ENCODE results near the gene C16orf86.

C16orf86 gene

GRCh38 chr16:67663877-67664222 lies 2.8 kb upstream of the C16orf86 start:
- no peak for TF ChIP-seq CTCF (conservative IDR thresholded peaks at IDR 0.05; ENCODE audit: low read depth, low read length)

GRCh38 chr16:67664258-67664657 lies 2.4 kb upstream of the C16orf86 start:
- TF ChIP-seq CTCF (conservative IDR thresholded peaks at IDR 0.05; ENCODE audit: low read depth, low read length) = no peak
- DNase-seq (ENCODE audit: low read depth) = no peak
- no peak overlapping the region for H3K4me3 ChIP-seq (ENCODE audit: low read length)

More at GRCh38 chr16:67663877-67664222, 2.8 kb upstream of the C16orf86 start:
- H3K4me3 ChIP-seq (ENCODE audit: low read length) = no peak overlapping the region
- no peak for DNase-seq (ENCODE audit: low read depth)

GRCh38 chr16:67664871-67665270 lies 1.7 kb upstream of the C16orf86 start:
- no peak overlapping the region for H3K4me3 ChIP-seq (ENCODE audit: low read length)

GRCh38 chr16:67665598-67665997 lies 1.0 kb upstream of the C16orf86 start:
- no peak for TF ChIP-seq CTCF (conservative IDR thresholded peaks at IDR 0.05; ENCODE audit: low read depth, low read length)
- DNase-seq (ENCODE audit: low read depth) = no peak
- peak overlapping the region; percentile 58 for H3K4me3 ChIP-seq (ENCODE audit: low read length)

More at GRCh38 chr16:67664871-67665270, 1.7 kb upstream of the C16orf86 start:
- TF ChIP-seq CTCF (conservative IDR thresholded peaks at IDR 0.05; ENCODE audit: low read depth, low read length) = no peak
- DNase-seq (ENCODE audit: low read depth) = no peak

- no peak for DNase-seq (ENCODE audit: low read depth)
- no peak for TF ChIP-seq CTCF (conservative IDR thresholded peaks at IDR 0.05; ENCODE audit: low read depth, low read length)
These were observed 522 bp upstream of the C16orf86 start for GRCh38 chr16:67666032-67666551.

GRCh38 chr16:67667453-67667816 lies 821 bp downstream of the C16orf86 start:
- no peak for DNase-seq (ENCODE audit: low read depth)
- TF ChIP-seq CTCF (conservative IDR thresholded peaks at IDR 0.05; ENCODE audit: low read depth, low read length) = no peak
- no peak overlapping the region for H3K4me3 ChIP-seq (ENCODE audit: low read length)

More at GRCh38 chr16:67666032-67666551, 522 bp upstream of the C16orf86 start:
- H3K4me3 ChIP-seq (ENCODE audit: low read length) = peak overlapping the region; percentile 58

- peak; percentile 97 for TF ChIP-seq CTCF (conservative IDR thresholded peaks at IDR 0.05; ENCODE audit: low read depth, low read length)
- no peak overlapping the region for H3K4me3 ChIP-seq (ENCODE audit: low read length)
- peak; percentile 77 for DNase-seq (ENCODE audit: low read depth)
These were observed 1.3 kb downstream of the C16orf86 start for GRCh38 chr16:67667817-67668494.

All from retinal pigment epithelial cell (primary cell).